T47D (cell line): ENCODE results near the gene POLR1A.

Experiments used
- DNase-seq, 2 experiments: peaks; one replicate each; pipeline versions ENCODE4 v3.0.0 to v3.0.0-alpha.2; 2011 to 2012; ENCODE audit warnings: low read depth in 1 of 2, low spot score in 1 of 2
- JUND ChIP-seq: IDR thresholded peaks from 2 replicates; pipeline ENCODE4 v1.6.1; 2012; ENCODE audit warnings: low read depth
- in situ Hi-C: cut with HindIII; loops from 2 replicates; pipeline ENCODE4 v1.10.0; 2016; ENCODE audit warnings: low sequenced_read_pairs, low pct_unique_long_range_greater_than_20kb

POLR1A gene

GRCh38 chr2:86079981-86080911 lies 25.4 kb downstream of the POLR1A start:
- DNase-seq = peak; percentile 9 to 64
- no peak for TF ChIP-seq JUND
- in situ Hi-C loops = no loop called here

GRCh38 chr2:86078774-86079545 lies 26.7 kb downstream of the POLR1A start:
- in situ Hi-C loops = no loop called here
- DNase-seq = peak in 1 of 2 experiments; percentile 33
- TF ChIP-seq JUND = no peak

- in situ Hi-C loops = no loop called here
- DNase-seq = no peak
- TF ChIP-seq JUND = no peak
These were observed 29.8 kb downstream of the POLR1A start for GRCh38 chr2:86075886-86076285.

- in situ Hi-C loops = no loop called here
- TF ChIP-seq JUND = no peak
- no peak for DNase-seq
These were observed 30.9 kb downstream of the POLR1A start for GRCh38 chr2:86074811-86075210.

GRCh38 chr2:86074256-86074655 lies 31.4 kb downstream of the POLR1A start:
- in situ Hi-C loops = no loop called here
- no peak for TF ChIP-seq JUND
- no peak for DNase-seq

GRCh38 chr2:86073225-86073624 lies 32.5 kb downstream of the POLR1A start:
- no peak for DNase-seq
- TF ChIP-seq JUND = no peak
- in situ Hi-C loops = no loop called here

- TF ChIP-seq JUND = no peak
- in situ Hi-C loops = no loop called here
- DNase-seq = peak; percentile 61 to 92
These were observed 33.3 kb downstream of the POLR1A start for GRCh38 chr2:86072271-86072858.

- TF ChIP-seq JUND = no peak
- DNase-seq = no peak
- in situ Hi-C loops = no loop called here
These were observed 34.8 kb downstream of the POLR1A start for GRCh38 chr2:86070868-86071267.

GRCh38 chr2:86069783-86070339 lies 35.8 kb downstream of the POLR1A start:
- in situ Hi-C loops = no loop called here
- TF ChIP-seq JUND = no peak
- no peak for DNase-seq

GRCh38 chr2:86069091-86069685 lies 36.5 kb downstream of the POLR1A start:
- in situ Hi-C loops = no loop called here

GRCh38 chr2:86068648-86069047 lies 37.0 kb downstream of the POLR1A start:
- DNase-seq = no peak
- in situ Hi-C loops = no loop called here
- no peak for TF ChIP-seq JUND

More at GRCh38 chr2:86069091-86069685, 36.5 kb downstream of the POLR1A start:
- no peak for DNase-seq
- no peak for TF ChIP-seq JUND

- in situ Hi-C loops = no loop called here
- no peak for DNase-seq
- no peak for TF ChIP-seq JUND
These were observed 37.5 kb downstream of the POLR1A start for GRCh38 chr2:86068136-86068588.
